HCT116 (cell line): ENCODE measurements around the gene MEN1. TPM values are rescaled to one million over a fixed set of nuclear protein-coding genes. Genes with fewer than 3 reads are reported as not detected.

ENCODE experiments used
- ATAC-seq: fragments of 200-7000 bp; cut with Tn5 transposase; 2 replicates; pipeline ENCODE4 v1.9.1; 2020; ENCODE audit warnings: mild to moderate bottlenecking, moderate library complexity
- BruUV-seq: library from RNA; stranded (reverse); fragments of 400-500 nt; replicated peaks from 2 replicates; lab custom pipeline; 2021; lab: Mats Ljungman, UMichigan
- CTCF ChIA-PET: fragments of 300-600 bp; sonication (Branson Sonifier 250); formaldehyde crosslinking; loops from one replicate; lab custom pipeline; 2021; ENCODE audit warnings: antibody characterized with exemption; lab: Charles Lee
- POLR2A ChIA-PET: fragments of 300-600, 350-600 bp; sonication (Branson Sonifier 250); formaldehyde crosslinking; loops from one replicate; lab custom pipeline; 2021; ENCODE audit warnings: antibody characterized with exemption; lab: Charles Lee
- RAD21 ChIA-PET, 2 experiments: fragments of 300-600 bp; sonication (Branson Sonifier 250); formaldehyde crosslinking; loops; one replicate each; lab custom pipeline; 2023; ENCODE audit warnings: low total read pairs in 2 of 2; ENCODE audit not compliant: uncharacterized antibody in 2 of 2, unreplicated experiment in 2 of 2, low non-redundant PET in 1 of 2; lab: Charles Lee
- DNase-seq: peaks from one replicate; pipeline ENCODE4 v3.0.0-alpha.2; 2010; ENCODE audit warnings: low read depth, low spot score
- H2AFZ ChIP-seq: fragments of 200-600 bp; shearing (Covaris generic), sonication (generic); 2 replicates; pipeline ENCODE4 v1.6.1; 2017; ENCODE audit warnings: low read depth, mixed run types, mixed read lengths, antibody characterized with exemption, low read length; ENCODE audit not compliant: poor library complexity, severe bottlenecking
- H3K27ac ChIP-seq: 2 replicates; pipeline ENCODE4 v1.5.1; 2012; ENCODE audit warnings: low read depth, low read length
- H3K27me3 ChIP-seq: fragments of 200-600 bp; sonication (generic); 2 replicates; pipeline ENCODE4 v1.6.1; 2016; ENCODE audit warnings: mixed run types, low read length, mixed read lengths; ENCODE audit not compliant: insufficient read depth
- H3K36me3 ChIP-seq, 2 experiments: fragments of 200-500 bp in 1 of 2; fragments of 200-600 bp in 1 of 2; sonication (Bioruptor generic) in 1 of 2; sonication (generic) in 1 of 2; 2 replicates each; pipeline versions ENCODE4 v1.5.1 to v1.6.1; 2014 to 2016; ENCODE audit warnings: low read length in 2 of 2, inconsistent platforms in 1 of 2, mixed read lengths in 1 of 2, mixed run types in 1 of 2; ENCODE audit not compliant: insufficient read depth in 2 of 2, control insufficient read depth in 1 of 2
- H3K4me1 ChIP-seq, 2 experiments: fragments of 200-600 bp in 1 of 2; sonication (generic) in 1 of 2; 2 replicates each; pipeline versions ENCODE4 v1.5.1 to v1.6.1; 2012 to 2017; ENCODE audit warnings: low read length in 2 of 2, inconsistent platforms in 1 of 2, mild to moderate bottlenecking in 1 of 2, mixed read lengths in 1 of 2, mixed run types in 1 of 2, moderate library complexity in 1 of 2; ENCODE audit not compliant: insufficient read depth in 2 of 2, control insufficient read depth in 1 of 2
- H3K4me2 ChIP-seq: fragments of 200-600 bp; sonication (generic); 2 replicates; pipeline ENCODE4 v1.6.1; 2017; ENCODE audit warnings: mixed run types, low read length, mixed read lengths
- H3K4me3 ChIP-seq, 2 experiments: fragments of 200-600 bp in 1 of 2; sonication (generic) in 1 of 2; replicated peaks in 1 of 2; 2 replicates each; pipeline ENCODE4 v1.5.1; 2011 to 2016; ENCODE audit warnings: low read length in 2 of 2, control low read depth in 1 of 2, low read depth in 1 of 2, mild to moderate bottlenecking in 1 of 2, mixed read lengths in 1 of 2, mixed run types in 1 of 2
- H3K79me2 ChIP-seq: fragments of 200-600 bp; sonication (generic); 2 replicates; pipeline ENCODE4 v1.6.1; 2017; ENCODE audit warnings: mild to moderate bottlenecking, mixed run types, low read length, moderate library complexity, mixed read lengths; ENCODE audit not compliant: insufficient read depth
- H3K9ac ChIP-seq: fragments of 200-600 bp; sonication (generic); 2 replicates; pipeline ENCODE4 v1.6.1; 2016; ENCODE audit warnings: low read length, mixed read lengths
- H3K9me2 ChIP-seq: fragments of 200-600 bp; sonication (generic), shearing (Covaris generic); 2 replicates; pipeline ENCODE4 v1.6.1; 2017; ENCODE audit warnings: mixed run types, mild to moderate bottlenecking, moderate library complexity; ENCODE audit not compliant: insufficient read depth
- H3K9me3 ChIP-seq, 2 experiments: fragments of 200-500 bp in 1 of 2; fragments of 200-600 bp in 1 of 2; sonication (Bioruptor generic) in 1 of 2; sonication (generic) in 1 of 2; 2 replicates each; pipeline ENCODE4 v1.6.1; 2014 to 2017; ENCODE audit warnings: low read length in 2 of 2, mixed read lengths in 2 of 2, inconsistent platforms in 1 of 2, low read depth in 1 of 2, mild to moderate bottlenecking in 1 of 2, mixed run types in 1 of 2, moderate library complexity in 1 of 2; ENCODE audit not compliant: control insufficient read depth in 1 of 2, insufficient read depth in 1 of 2
- H4K20me1 ChIP-seq: fragments of 200-600 bp; sonication (generic), shearing (Covaris generic); 2 replicates; pipeline ENCODE4 v1.6.1; 2017; ENCODE audit warnings: mixed run types, mild to moderate bottlenecking, moderate library complexity; ENCODE audit not compliant: insufficient read depth
- CBX3 ChIP-seq: IDR thresholded peaks from 2 replicates; pipeline ENCODE4 v1.6.1; 2012; ENCODE audit warnings: low read depth
- EGR1 ChIP-seq: IDR thresholded peaks from 2 replicates; pipeline ENCODE4 v1.6.1; 2012; ENCODE audit warnings: low read depth
- ELF1 ChIP-seq: IDR thresholded peaks from 2 replicates; pipeline ENCODE4 v1.6.1; 2012; ENCODE audit warnings: low read depth, borderline replicate concordance
- JUND ChIP-seq: IDR thresholded peaks from 2 replicates; pipeline ENCODE4 v1.6.1; 2012
- MAX ChIP-seq: IDR thresholded peaks from 2 replicates; pipeline ENCODE4 v1.6.1; 2012
- SIN3A ChIP-seq: IDR thresholded peaks from 2 replicates; pipeline ENCODE4 v1.6.1; 2012; ENCODE audit warnings: low read depth
- ZFX ChIP-seq: fragments of 450-650 bp; IDR thresholded peaks from 2 replicates; pipeline ENCODE4 v1.6.1; 2017
- ZNF274 ChIP-seq: fragments of 200-500 bp; sonication (Bioruptor generic); IDR thresholded peaks from 2 replicates; pipeline ENCODE4 v1.6.1; 2014; ENCODE audit warnings: mild to moderate bottlenecking, low read depth, low read length, inconsistent platforms
- intact Hi-C: fragments of 100-400 bp; cut with micrococcal nuclease; formaldehyde crosslinking; loops from 2 replicates; pipeline ENCODE4 v1.10.0; 2022
- total RNA-seq: library from RNA; stranded (reverse); gene quantifications from one replicate; pipeline ENCODE4 v1.2.1, GENCODE V29; 2021; ENCODE audit not compliant: unreplicated experiment
- TF ChIP-seq, protein P1 (sequence below), 3 experiments: fragments of 200-600 bp in 1 of 3; sonication (generic) in 1 of 3; IDR thresholded peaks in 2 of 3; conservative IDR thresholded peaks in 1 of 3; 2 replicates each; pipeline ENCODE4 v1.5.1; 2012 to 2017; ENCODE audit warnings: low read depth in 2 of 3, low read length in 2 of 3, antibody characterized with exemption in 1 of 3, borderline replicate concordance in 1 of 3, control low read depth in 1 of 3, mild to moderate bottlenecking in 1 of 3, mixed read lengths in 1 of 3, mixed run types in 1 of 3, moderate library complexity in 1 of 3; ENCODE audit not compliant: insufficient read depth in 1 of 3

Gene MEN1
- total RNA-seq, 1 experiment from 2014 or later: 62.1 TPM

DNA sequence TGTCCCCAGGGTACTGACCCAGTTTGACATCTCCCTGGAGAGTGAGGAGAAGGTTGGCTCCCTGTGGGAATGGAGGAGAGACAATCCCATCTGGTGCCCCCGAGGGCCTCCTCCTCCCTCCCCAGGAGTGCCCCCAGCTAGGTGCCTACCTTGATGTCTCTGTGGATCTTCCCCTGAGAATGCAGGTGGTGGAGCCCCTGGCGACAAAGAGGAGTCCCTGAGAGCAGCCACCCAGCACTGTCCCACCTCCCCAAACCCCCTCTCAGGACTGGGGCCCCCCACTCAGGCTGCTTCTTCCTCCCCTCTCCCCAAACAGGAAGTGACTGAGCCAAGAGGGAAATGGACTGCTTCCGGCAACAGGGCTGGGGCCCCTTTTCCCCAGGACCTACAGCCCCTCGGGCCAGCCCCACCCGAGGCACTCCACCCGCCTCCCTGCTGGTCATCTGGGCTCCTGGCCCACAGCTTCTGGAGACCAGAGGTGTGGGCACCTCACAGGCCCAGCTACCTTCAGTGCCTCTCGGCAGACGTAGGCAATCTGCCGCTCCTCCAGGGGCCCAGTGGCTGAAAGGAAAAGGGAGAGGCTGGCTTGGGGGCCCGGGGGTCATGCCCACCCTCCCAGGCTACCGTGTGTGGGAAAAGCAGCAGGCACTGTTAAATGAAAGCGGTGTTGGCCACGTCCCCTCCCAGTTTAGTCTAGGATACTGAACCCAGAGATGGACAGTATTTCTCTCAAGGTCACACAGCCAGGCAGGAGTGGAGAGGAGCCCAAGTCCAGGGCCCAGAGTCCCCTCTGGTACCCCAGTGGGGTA lies 8.6 kb downstream of the MEN1 start:
- no peak for DNase-seq
- Histone ChIP-seq H3K9me2 (no peaks in the 10 kb centered on the region), H3K9ac (peak overlapping the region; percentile 73), H4K20me1 (no peaks in the 10 kb centered on the region), H3K4me3 (peak overlapping the region; percentile 73 to 83), H3K9me3 (no peaks in the 10 kb centered on the region), H3K4me2 (peak overlapping the region; percentile 96), H3K79me2 (no peaks in the 10 kb centered on the region; the same call in 1 of the 2 replicates), H3K27ac (peak overlapping the region; percentile 92), H3K27me3 (no peaks in the 10 kb centered on the region), H3K36me3 (peaks cover 0 to 3% of the 10 kb centered on the region in 2 experiments; a peak in 1 of 4 replicates), H3K4me1 (peaks cover 28 to 53% of the 10 kb centered on the region in 2 experiments), H2AFZ (no peak overlapping the region)
- no peak for ATAC-seq
- RAD21 ChIA-PET: no interaction called here
- CTCF ChIA-PET: no interaction called here
- intact Hi-C loops: no loop called here
- no TSS peak for BruUV-seq
- POLR2A ChIA-PET: interaction anchor here (1.0 kb wide), 1 partner anchor 12 kb away, joined by 6 read pairs; no protein-coding TSS in a partner anchor
- TF ChIP-seq, protein P1, sequence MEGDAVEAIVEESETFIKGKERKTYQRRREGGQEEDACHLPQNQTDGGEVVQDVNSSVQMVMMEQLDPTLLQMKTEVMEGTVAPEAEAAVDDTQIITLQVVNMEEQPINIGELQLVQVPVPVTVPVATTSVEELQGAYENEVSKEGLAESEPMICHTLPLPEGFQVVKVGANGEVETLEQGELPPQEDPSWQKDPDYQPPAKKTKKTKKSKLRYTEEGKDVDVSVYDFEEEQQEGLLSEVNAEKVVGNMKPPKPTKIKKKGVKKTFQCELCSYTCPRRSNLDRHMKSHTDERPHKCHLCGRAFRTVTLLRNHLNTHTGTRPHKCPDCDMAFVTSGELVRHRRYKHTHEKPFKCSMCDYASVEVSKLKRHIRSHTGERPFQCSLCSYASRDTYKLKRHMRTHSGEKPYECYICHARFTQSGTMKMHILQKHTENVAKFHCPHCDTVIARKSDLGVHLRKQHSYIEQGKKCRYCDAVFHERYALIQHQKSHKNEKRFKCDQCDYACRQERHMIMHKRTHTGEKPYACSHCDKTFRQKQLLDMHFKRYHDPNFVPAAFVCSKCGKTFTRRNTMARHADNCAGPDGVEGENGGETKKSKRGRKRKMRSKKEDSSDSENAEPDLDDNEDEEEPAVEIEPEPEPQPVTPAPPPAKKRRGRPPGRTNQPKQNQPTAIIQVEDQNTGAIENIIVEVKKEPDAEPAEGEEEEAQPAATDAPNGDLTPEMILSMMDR (IDR thresholded peaks at IDR 0.05 in 2 of 3, conservative IDR thresholded peaks at IDR 0.05 in 1 of 3; ENCODE audit: borderline replicate concordance in 1 of 3, insufficient read depth in 1 of 3, low read depth in 2 of 3, low read length in 2 of 3): no peak
- no peak for TF ChIP-seq JUND
- no peak for TF ChIP-seq ZFX
- TF ChIP-seq ZNF274: no peak
- no peak for TF ChIP-seq EGR1
- no peak for TF ChIP-seq SIN3A
- no peak for TF ChIP-seq CBX3
- TF ChIP-seq ELF1: no peak
- TF ChIP-seq MAX: no peak
